Activated T-helper 17 cell treated with anti-CD3 and anti-CD28 coated beads, Interleukin-2, amount 50 U/mL, for 72 hours (primary cell): ENCODE results near the gene OR5K2. TPM values are rescaled to one million over a fixed set of nuclear protein-coding genes. Genes with fewer than 3 reads are reported as not detected.
A peak's percentile ranks its signal among the peaks of the same experiment; 100 is the strongest.

Experiments
- ATAC-seq: fragments of 150-1000 bp; cut with Tn5 transposase; replicated peaks from 2 replicates; pipeline ENCODE4 v1.10.0; 2021; ENCODE audit warnings: mild to moderate bottlenecking, moderate library complexity
- H3K27ac Mint-ChIP-seq: one replicate; pipeline ENCODE4 v1.8.0; 2022; ENCODE audit warnings: mixed read lengths
- H3K27me3 Mint-ChIP-seq: one replicate; pipeline ENCODE4 v1.8.0; 2022; ENCODE audit warnings: mixed read lengths
- H3K36me3 Mint-ChIP-seq: one replicate; pipeline ENCODE4 v1.8.0; 2022; ENCODE audit warnings: low read depth, mild to moderate bottlenecking, mixed read lengths
- H3K4me1 Mint-ChIP-seq: one replicate; pipeline ENCODE4 v1.8.0; 2022; ENCODE audit warnings: mixed read lengths
- H3K4me3 Mint-ChIP-seq: one replicate; pipeline ENCODE4 v1.8.0; 2022; ENCODE audit warnings: mild to moderate bottlenecking, mixed read lengths
- H3K9me3 Mint-ChIP-seq: one replicate; pipeline ENCODE4 v1.8.0; 2022; ENCODE audit warnings: mixed read lengths
- total RNA-seq, 2 donors: library from RNA; stranded (reverse); gene quantifications; one replicate each; pipeline ENCODE4 v1.2.3, GENCODE V29; 2022

The OR5K2 gene
- total RNA-seq, result not detected

- Mint-ChIP-seq H3K4me3 (no peak within 1 kb of the TSS), H3K36me3 (no peaks in the 10 kb centered on the region)
- no peak for ATAC-seq
Observed at GRCh38 chr3:98497381-98497780, at the start of gene OR5K2. Gene OR5K2, plus strand, starts transcription at chr3:98497681. Its CDS starts 0 bp downstream, at chr3:98497681.

GRCh38 chr3:98449606-98450193, 47.8 kb upstream of the OR5K2 start:
- H3K9me3 Mint-ChIP-seq, result no peaks in the 10 kb centered on the region
- peaks cover 5% of the 10 kb centered on the region for H3K4me1 Mint-ChIP-seq
- ATAC-seq, result peak; percentile 37
- H3K27me3 Mint-ChIP-seq, result peaks cover 4% of the 10 kb centered on the region
- H3K27ac Mint-ChIP-seq, result no peak overlapping the region
- no peak overlapping the region for H3K4me3 Mint-ChIP-seq
- no peaks in the 10 kb centered on the region for H3K36me3 Mint-ChIP-seq

More at GRCh38 chr3:98497381-98497780, at the start of gene OR5K2:
- peaks cover 2% of the 10 kb centered on the region for H3K4me1 Mint-ChIP-seq
- peaks cover 4% of the 10 kb centered on the region for H3K9me3 Mint-ChIP-seq
- H3K27me3 Mint-ChIP-seq, result no peaks in the 10 kb centered on the region
- no peak within 1 kb of the TSS for H3K27ac Mint-ChIP-seq

GRCh38 chr3:98450372-98450771, 47.1 kb upstream of the OR5K2 start:
- no peak overlapping the region for H3K27ac Mint-ChIP-seq
- peaks cover 4% of the 10 kb centered on the region for H3K27me3 Mint-ChIP-seq
- H3K4me3 Mint-ChIP-seq, result no peak overlapping the region
- no peak for ATAC-seq
- peaks cover 5% of the 10 kb centered on the region for H3K4me1 Mint-ChIP-seq
- H3K36me3 Mint-ChIP-seq, result no peaks in the 10 kb centered on the region
- H3K9me3 Mint-ChIP-seq, result no peaks in the 10 kb centered on the region

- Mint-ChIP-seq H3K36me3 (no peaks in the 10 kb centered on the region), H3K4me3 (no peak overlapping the region), H3K9me3 (peaks cover 3% of the 10 kb centered on the region), H3K4me1 (no peaks in the 10 kb centered on the region), H3K27ac (no peak overlapping the region), H3K27me3 (no peaks in the 10 kb centered on the region)
- ATAC-seq, result no peak
Observed at GRCh38 chr3:98453827-98454226, 43.7 kb upstream of the OR5K2 start.

GRCh38 chr3:98454929-98455328, 42.6 kb upstream of the OR5K2 start:
- Mint-ChIP-seq H3K9me3 (peaks cover 8% of the 10 kb centered on the region), H3K27ac (no peak overlapping the region), H3K4me1 (no peaks in the 10 kb centered on the region), H3K4me3 (no peak overlapping the region), H3K27me3 (no peaks in the 10 kb centered on the region), H3K36me3 (no peaks in the 10 kb centered on the region)
- no peak for ATAC-seq

GRCh38 chr3:98457543-98457942, 39.9 kb upstream of the OR5K2 start:
- no peak for ATAC-seq
- no peaks in the 10 kb centered on the region for H3K27me3 Mint-ChIP-seq

GRCh38 chr3:98460220-98460619, 37.3 kb upstream of the OR5K2 start:
- Mint-ChIP-seq H3K27me3 (no peaks in the 10 kb centered on the region), H3K36me3 (no peaks in the 10 kb centered on the region), H3K4me1 (no peaks in the 10 kb centered on the region), H3K9me3 (peaks cover 8% of the 10 kb centered on the region), H3K27ac (no peak overlapping the region), H3K4me3 (no peak overlapping the region)
- no peak for ATAC-seq

More at GRCh38 chr3:98457543-98457942, 39.9 kb upstream of the OR5K2 start:
- Mint-ChIP-seq H3K4me3 (no peak overlapping the region), H3K4me1 (no peaks in the 10 kb centered on the region), H3K9me3 (peaks cover 8% of the 10 kb centered on the region), H3K36me3 (no peaks in the 10 kb centered on the region), H3K27ac (no peak overlapping the region)

GRCh38 chr3:98462901-98463300, 34.6 kb upstream of the OR5K2 start, which contains the start of gene OR5K1:
Gene OR5K1, plus strand, starts transcription at chr3:98463201. Its CDS starts 6,376 bp downstream, at chr3:98469577.
- H3K9me3 Mint-ChIP-seq, result peaks cover 8% of the 10 kb centered on the region
- H3K4me1 Mint-ChIP-seq, result no peaks in the 10 kb centered on the region
- H3K27ac Mint-ChIP-seq, result no peak within 1 kb of the TSS
- no peak within 1 kb of the TSS for H3K4me3 Mint-ChIP-seq
- no peak for ATAC-seq
- H3K27me3 Mint-ChIP-seq, result no peaks in the 10 kb centered on the region
- H3K36me3 Mint-ChIP-seq, result no peaks in the 10 kb centered on the region

GRCh38 chr3:98482717-98483482, 14.6 kb upstream of the OR5K2 start:
- no peak for ATAC-seq
- H3K27me3 Mint-ChIP-seq, result peaks cover 4% of the 10 kb centered on the region
- peaks cover 20% of the 10 kb centered on the region for H3K9me3 Mint-ChIP-seq
- H3K27ac Mint-ChIP-seq, result no peak overlapping the region
- no peaks in the 10 kb centered on the region for H3K36me3 Mint-ChIP-seq
- no peaks in the 10 kb centered on the region for H3K4me1 Mint-ChIP-seq
- no peak overlapping the region for H3K4me3 Mint-ChIP-seq

GRCh38 chr3:98483626-98484025, 13.9 kb upstream of the OR5K2 start:
- Mint-ChIP-seq H3K4me1 (no peaks in the 10 kb centered on the region), H3K27me3 (peaks cover 4% of the 10 kb centered on the region), H3K36me3 (no peaks in the 10 kb centered on the region), H3K9me3 (peaks cover 26% of the 10 kb centered on the region), H3K4me3 (no peak overlapping the region), H3K27ac (no peak overlapping the region)
- ATAC-seq, result no peak

- H3K4me1 Mint-ChIP-seq, result peaks cover 7% of the 10 kb centered on the region
- no peaks in the 10 kb centered on the region for H3K9me3 Mint-ChIP-seq
- H3K27ac Mint-ChIP-seq, result no peak overlapping the region
- H3K4me3 Mint-ChIP-seq, result no peak overlapping the region
- H3K27me3 Mint-ChIP-seq, result no peaks in the 10 kb centered on the region
- no peaks in the 10 kb centered on the region for H3K36me3 Mint-ChIP-seq
- no peak for ATAC-seq
Observed at GRCh38 chr3:98500019-98500418, 2.5 kb downstream of the OR5K2 start.

- ATAC-seq, result no peak
- no peak overlapping the region for H3K4me3 Mint-ChIP-seq
- H3K4me1 Mint-ChIP-seq, result peaks cover 7% of the 10 kb centered on the region
- H3K36me3 Mint-ChIP-seq, result peaks cover 6% of the 10 kb centered on the region
- no peaks in the 10 kb centered on the region for H3K9me3 Mint-ChIP-seq
- H3K27ac Mint-ChIP-seq, result no peak overlapping the region
- no peaks in the 10 kb centered on the region for H3K27me3 Mint-ChIP-seq
Observed at GRCh38 chr3:98501270-98501669, 3.8 kb downstream of the OR5K2 start.

GRCh38 chr3:98501863-98502576, 4.5 kb downstream of the OR5K2 start:
- H3K9me3 Mint-ChIP-seq, result no peaks in the 10 kb centered on the region

GRCh38 chr3:98504539-98504938, 7.1 kb downstream of the OR5K2 start:
- peaks cover 37% of the 10 kb centered on the region for H3K36me3 Mint-ChIP-seq

More at GRCh38 chr3:98501863-98502576, 4.5 kb downstream of the OR5K2 start:
- Mint-ChIP-seq H3K4me3 (no peak overlapping the region), H3K36me3 (peaks cover 13% of the 10 kb centered on the region), H3K27ac (no peak overlapping the region), H3K27me3 (no peaks in the 10 kb centered on the region), H3K4me1 (peaks cover 7% of the 10 kb centered on the region)
- ATAC-seq, result no peak

More at GRCh38 chr3:98504539-98504938, 7.1 kb downstream of the OR5K2 start:
- H3K4me1 Mint-ChIP-seq, result peaks cover 20% of the 10 kb centered on the region
- H3K9me3 Mint-ChIP-seq, result no peaks in the 10 kb centered on the region
- no peak overlapping the region for H3K27ac Mint-ChIP-seq
- H3K4me3 Mint-ChIP-seq, result no peak overlapping the region
- ATAC-seq, result no peak
- no peaks in the 10 kb centered on the region for H3K27me3 Mint-ChIP-seq
